Measurements from ENCODE around the gene DTNB.
"Not testable (repeated sequence)": the region's sequence is repeated elsewhere in the genome, so short reads cannot be mapped to it uniquely, and the experiment has no call there.

The DTNB gene

DNA sequence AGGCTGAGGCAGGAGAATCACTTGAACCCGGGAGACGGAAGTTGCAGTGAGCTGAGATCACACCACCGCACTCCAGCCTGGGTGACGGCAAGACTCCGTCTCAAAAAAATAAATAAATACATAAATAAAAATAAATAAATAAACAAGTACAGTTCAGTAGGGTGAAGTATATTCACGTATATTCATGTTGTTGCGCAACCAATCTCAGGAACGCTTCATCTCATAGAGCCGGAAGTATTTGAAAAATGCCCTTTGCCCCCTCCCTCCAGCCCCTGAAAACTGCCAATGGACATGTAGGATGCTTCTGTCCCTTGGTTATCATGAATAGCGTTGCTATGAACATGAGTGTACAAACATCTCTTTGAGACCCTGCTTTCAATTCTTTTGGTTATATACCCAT is 132.0 kb downstream of the DTNB start:
- H3K4me3 ChIP-seq: no peak overlapping the region

DNA sequence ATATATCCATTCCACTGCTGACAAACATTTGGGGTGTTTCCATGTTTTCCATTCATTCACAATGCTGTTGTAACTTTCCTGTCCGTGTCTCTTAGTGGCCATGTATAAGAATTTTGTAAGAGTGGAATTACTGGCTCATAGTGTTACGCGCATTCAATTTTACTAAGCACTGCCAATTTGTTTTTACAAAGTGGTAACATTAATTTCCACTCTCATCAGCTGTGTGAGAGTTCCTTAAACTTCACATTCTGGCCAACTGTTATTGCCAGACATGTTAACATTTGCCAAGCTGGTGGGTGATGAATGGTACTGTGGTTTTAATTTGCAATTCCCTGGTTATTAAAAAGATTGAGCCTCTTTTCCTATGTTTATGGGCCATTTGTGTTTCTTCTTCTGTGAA is 134.2 kb downstream of the DTNB start:
- H3K27me3 ChIP-seq: no peaks in the 10 kb centered on the region
- TF ChIP-seq Cebpa-rat (IDR thresholded peaks at IDR 0.05): no peak
- H3K4me2 ChIP-seq: no peak overlapping the region

More for the DNA sequence above, 132.0 kb downstream of the DTNB start:
- Histone ChIP-seq H3K4me1 (peaks cover 0 to 14% (median 0%) of the 10 kb centered on the region in 10 experiments; a peak in 3 of 20 replicates), H3K9me3 (replicated peaks in 1 of 11) (peaks cover 2 to 12% (median 6%) of the 10 kb centered on the region in 11 experiments; a peak in 19 of 22 replicates), H4K20me1 (no peaks in the 10 kb centered on the region), H3K27ac (no peak overlapping the region), H3K4me2 (no peak overlapping the region), H3K27me3 (no peaks in the 10 kb centered on the region), H3K36me3 (no peaks in the 10 kb centered on the region; a peak in 1 of 22 replicates), H3K9ac (no peak overlapping the region)
- peak in 10 of 11 experiments; percentile 24 to 91 (median 71); a peak in 17 of 22 replicates for TF ChIP-seq Cebpa-rat (IDR thresholded peaks at IDR 0.05)

DNA sequence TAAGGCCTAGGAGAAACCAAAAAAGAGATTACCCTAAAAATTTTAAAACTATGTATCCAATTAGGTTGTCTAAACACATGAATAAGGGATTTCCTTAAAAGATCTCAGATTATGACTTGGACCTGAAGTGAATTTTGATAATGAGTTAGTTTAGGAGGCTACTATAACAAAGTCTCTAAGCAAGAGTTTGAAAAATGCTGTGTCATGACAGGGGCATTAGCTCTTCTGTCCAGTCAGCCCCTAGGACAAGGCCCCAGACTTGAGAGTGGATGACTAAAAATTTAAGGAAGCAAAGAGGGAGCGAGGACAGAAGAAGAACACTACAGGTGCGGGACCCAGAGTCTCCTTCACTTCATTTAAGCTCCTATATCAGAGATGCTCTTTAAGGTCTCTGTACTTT is 135.9 kb downstream of the DTNB start:
- TF ChIP-seq Cebpa-rat (IDR thresholded peaks at IDR 0.05): no peak
- peaks cover 16 to 22% (median 21%) of the 10 kb centered on the region in 11 experiments for H3K36me3 ChIP-seq
- H3K9ac ChIP-seq: no peak overlapping the region
- H4K20me1 ChIP-seq: no peaks in the 10 kb centered on the region
- peaks cover 24 to 36% (median 29%) of the 10 kb centered on the region in 11 experiments for H3K9me3 ChIP-seq (replicated peaks in 1 of 11)
- H3K4me2 ChIP-seq: 0 out of 22 replicates have a peak overlapping the region, but pooled peaks of 1 of the 11 experiments have one; percentile 10
- H3K27ac ChIP-seq: no peak overlapping the region
- H3K4me3 ChIP-seq: no peak overlapping the region
- no peaks in the 10 kb centered on the region for H3K27me3 ChIP-seq
- H3K4me1 ChIP-seq: peaks cover 0 to 14% (median 0%) of the 10 kb centered on the region in 10 experiments; a peak in 3 of 20 replicates

More for the DNA sequence above, 134.2 kb downstream of the DTNB start:
- Histone ChIP-seq H3K27ac (no peak overlapping the region), H3K9me3 (replicated peaks in 1 of 11) (peaks cover 24 to 34% (median 29%) of the 10 kb centered on the region in 11 experiments), H3K4me1 (peaks cover 0 to 14% (median 0%) of the 10 kb centered on the region in 10 experiments; a peak in 3 of 20 replicates), H3K36me3 (peaks cover 16 to 21% (median 21%) of the 10 kb centered on the region in 11 experiments), H3K4me3 (no peak overlapping the region), H3K9ac (no peak overlapping the region), H4K20me1 (no peaks in the 10 kb centered on the region)

DNA sequence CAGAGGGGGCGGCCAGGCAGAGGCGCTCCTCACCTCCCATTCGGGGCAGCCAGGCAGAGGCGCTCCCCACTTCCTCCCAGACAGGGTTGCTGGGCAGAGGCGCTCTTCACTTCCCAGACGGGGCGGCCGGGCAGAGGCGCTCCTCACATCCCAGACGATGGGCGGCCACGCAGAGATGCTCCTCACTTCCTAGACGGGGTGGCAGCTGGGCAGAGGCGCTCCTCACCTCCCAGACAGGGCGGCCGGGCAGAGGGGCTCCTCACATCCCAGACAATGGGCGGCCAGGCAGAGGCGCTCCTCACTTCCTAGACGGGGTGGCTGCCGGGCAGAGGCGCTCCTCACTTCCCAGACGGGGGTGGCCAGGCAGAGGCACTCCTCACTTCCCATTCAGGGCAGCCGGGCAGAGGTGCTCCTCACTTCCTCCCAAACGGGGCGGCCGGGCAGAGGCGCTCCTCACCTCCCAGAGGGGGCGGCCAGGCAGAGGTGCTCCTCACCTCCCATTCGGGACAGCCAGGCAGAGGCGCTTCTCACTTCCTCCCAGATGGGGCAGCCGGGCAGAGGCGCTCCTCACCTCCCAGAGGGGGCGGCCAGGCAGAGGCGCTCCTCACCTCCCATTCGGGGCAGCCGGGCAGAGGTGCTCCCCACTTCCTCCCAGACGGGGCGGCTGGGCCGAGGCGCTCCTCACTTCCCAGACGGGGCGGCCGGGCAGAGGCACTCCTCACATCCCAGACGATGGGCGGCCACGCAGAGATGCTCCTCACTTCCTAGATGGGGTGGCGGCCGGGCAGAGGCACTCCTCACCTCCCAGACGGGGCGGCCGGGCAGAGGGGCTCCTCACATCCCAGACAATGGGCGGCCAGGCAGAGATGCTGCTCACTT is 137.7 kb downstream of the DTNB start:
- H3K4me2 ChIP-seq, H3K27ac ChIP-seq, H3K9ac ChIP-seq, H4K20me1 ChIP-seq, H3K27me3 ChIP-seq: not testable (repeated sequence)
- Histone ChIP-seq H3K36me3 (peaks cover 16 to 26% (median 21%) of the 10 kb centered on the region in 11 experiments), H3K4me1 (peaks cover 0 to 22% (median 0%) of the 10 kb centered on the region in 10 experiments; a peak in 5 of 20 replicates), H3K9me3 (replicated peaks in 1 of 11) (peaks cover 24 to 31% (median 28%) of the 10 kb centered on the region in 11 experiments), H3K4me3 (peak overlapping the region in 6 of 10 experiments; percentile 13 to 38 (median 16); a peak in 6 of 20 replicates)

DNA sequence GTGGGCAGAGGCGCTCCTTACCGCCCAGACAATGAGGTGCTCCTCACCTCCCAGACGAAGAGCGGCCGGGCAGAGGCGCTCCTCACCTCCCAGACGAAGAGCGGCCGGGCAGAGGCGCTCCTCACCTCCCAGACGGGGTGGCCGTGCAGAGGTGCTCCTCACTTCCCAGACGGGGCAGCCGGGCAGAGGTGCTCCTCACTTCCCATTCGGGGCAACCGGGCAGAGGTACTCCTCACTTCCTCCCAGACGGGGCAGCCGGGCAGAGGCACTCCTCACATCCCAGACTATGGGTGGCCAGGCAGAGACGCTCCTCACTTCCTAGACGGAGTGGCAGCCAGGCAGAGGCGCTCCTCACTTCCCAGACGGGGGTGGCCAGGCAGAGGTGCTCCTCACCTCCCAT is 138.4 kb downstream of the DTNB start:
- H3K27me3 ChIP-seq, H3K4me2 ChIP-seq: not testable (repeated sequence)

DNA sequence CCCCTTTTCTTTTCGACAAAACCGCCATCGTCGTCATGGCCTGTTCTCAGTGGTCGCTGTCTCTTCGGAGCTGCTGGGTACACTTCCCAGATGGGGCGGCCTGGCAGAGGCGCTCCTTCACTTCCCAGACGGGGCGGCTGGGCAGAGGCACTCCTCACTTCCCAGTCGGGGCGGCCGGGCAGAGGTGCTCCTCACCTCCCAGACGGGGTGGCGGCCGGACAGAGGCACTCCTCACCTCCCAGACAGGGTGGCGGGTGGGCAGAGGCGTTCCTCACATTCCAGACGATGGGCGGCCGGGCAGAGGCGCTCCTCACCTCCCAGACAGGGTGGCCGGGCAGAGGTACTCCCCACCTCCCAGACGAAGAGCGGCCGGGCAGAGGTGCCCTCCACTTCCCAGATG is 138.9 kb downstream of the DTNB start:
- H3K4me1 ChIP-seq: peaks cover 0 to 13% (median 0%) of the 10 kb centered on the region in 10 experiments; a peak in 5 of 20 replicates
- no peaks in the 10 kb centered on the region for H4K20me1 ChIP-seq
- H3K36me3 ChIP-seq: peaks cover 16 to 28% (median 22%) of the 10 kb centered on the region in 11 experiments
- H3K4me2 ChIP-seq: no peak overlapping the region
- H3K9ac ChIP-seq: no peak overlapping the region
- peak overlapping the region in 3 of 10 experiments; percentile 16 to 21 (median 17); a peak in 1 of 20 replicates for H3K4me3 ChIP-seq
- TF ChIP-seq Cebpa-rat (IDR thresholded peaks at IDR 0.05): no peak
- H3K27ac ChIP-seq: no peak overlapping the region
- H3K9me3 ChIP-seq (replicated peaks in 1 of 11): peaks cover 24 to 31% (median 28%) of the 10 kb centered on the region in 11 experiments
- no peaks in the 10 kb centered on the region for H3K27me3 ChIP-seq

More for the DNA sequence above, 138.4 kb downstream of the DTNB start:
- H3K4me1 ChIP-seq: peaks cover 0 to 18% (median 0%) of the 10 kb centered on the region in 10 experiments; a peak in 5 of 20 replicates
- peaks cover 24 to 31% (median 28%) of the 10 kb centered on the region in 11 experiments for H3K9me3 ChIP-seq (replicated peaks in 1 of 11)
- H3K36me3 ChIP-seq: peaks cover 16 to 28% (median 22%) of the 10 kb centered on the region in 11 experiments
- H3K27ac ChIP-seq, H3K9ac ChIP-seq, H4K20me1 ChIP-seq: not testable (repeated sequence)
- H3K4me3 ChIP-seq: peak overlapping the region in 6 of 10 experiments; percentile 13 to 38 (median 16); a peak in 2 of 20 replicates

DNA sequence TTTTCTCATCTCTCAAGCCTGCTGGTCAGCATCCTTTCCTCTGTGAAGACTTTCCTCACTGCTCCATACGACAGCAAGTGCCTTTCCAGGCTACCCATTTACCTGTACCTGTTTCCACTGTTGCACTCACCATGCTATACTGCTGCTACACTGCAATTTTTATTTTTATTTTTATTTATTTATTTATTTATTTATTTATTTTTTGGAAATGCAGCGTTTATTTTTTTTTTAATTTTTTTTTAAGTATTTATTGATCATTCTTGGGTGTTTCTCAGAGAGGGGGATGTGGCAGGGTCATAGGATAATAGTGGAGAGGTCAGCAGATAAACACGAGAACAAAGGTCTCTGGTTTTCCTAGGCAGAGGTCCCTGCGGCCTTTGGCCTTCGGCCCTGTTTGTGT is 139.6 kb downstream of the DTNB start:
- not testable (repeated sequence) for H3K4me1 ChIP-seq, H3K27ac ChIP-seq, H3K4me2 ChIP-seq, H3K4me3 ChIP-seq, H3K9ac ChIP-seq, H4K20me1 ChIP-seq, H3K27me3 ChIP-seq
- Histone ChIP-seq H3K36me3 (peaks cover 16 to 33% (median 22%) of the 10 kb centered on the region in 11 experiments), H3K9me3 (replicated peaks in 1 of 11) (peaks cover 24 to 31% (median 28%) of the 10 kb centered on the region in 11 experiments)

DNA sequence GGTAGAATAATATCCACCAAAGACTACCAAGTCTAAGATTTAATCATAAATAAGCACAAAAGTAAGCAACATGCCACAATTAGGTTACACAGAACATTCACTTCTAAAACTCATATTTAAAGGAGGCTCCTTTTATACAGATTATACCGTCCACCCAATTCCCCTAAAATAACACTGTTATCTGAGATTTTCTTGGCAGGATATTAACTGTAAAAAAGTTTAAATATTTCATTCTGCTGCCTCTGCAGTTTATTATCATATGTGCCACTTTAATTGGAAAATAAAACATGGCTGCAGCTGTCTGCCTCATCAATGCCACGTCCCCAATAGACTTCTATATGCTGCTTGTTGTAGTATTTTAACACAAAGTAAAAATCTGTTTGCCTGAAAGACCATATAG is 140.9 kb downstream of the DTNB start:
- no peaks in the 10 kb centered on the region for H4K20me1 ChIP-seq
- peaks cover 24 to 31% (median 28%) of the 10 kb centered on the region in 11 experiments for H3K9me3 ChIP-seq (replicated peaks in 1 of 11)
- TF ChIP-seq Cebpa-rat (IDR thresholded peaks at IDR 0.05): no peak
- peaks cover 0 to 8% (median 0%) of the 10 kb centered on the region in 10 experiments; a peak in 5 of 20 replicates for H3K4me1 ChIP-seq
- H3K9ac ChIP-seq: no peak overlapping the region
- H3K27me3 ChIP-seq: no peaks in the 10 kb centered on the region
- peaks cover 16 to 33% (median 22%) of the 10 kb centered on the region in 11 experiments for H3K36me3 ChIP-seq
- H3K4me2 ChIP-seq: no peak overlapping the region
- H3K4me3 ChIP-seq: no peak overlapping the region
- no peak overlapping the region for H3K27ac ChIP-seq

DNA sequence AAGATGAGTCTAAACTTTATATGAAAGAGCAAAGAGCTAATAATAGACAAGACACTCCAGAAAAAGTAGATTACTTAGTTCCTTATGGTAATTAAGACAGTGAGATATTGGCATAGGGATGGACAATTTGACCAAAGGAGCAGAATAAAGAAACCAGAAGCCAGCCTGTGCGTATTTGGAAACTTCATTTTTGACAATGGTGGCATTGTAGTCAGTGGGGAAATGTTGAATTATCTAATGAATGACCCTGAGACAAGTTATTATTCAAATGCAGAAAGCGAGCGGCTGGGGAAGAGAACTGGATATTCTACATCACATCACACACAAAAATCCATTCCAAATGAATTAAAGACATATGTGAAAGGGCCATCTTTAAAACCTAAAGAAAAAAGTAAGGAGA is 144.3 kb downstream of the DTNB start:
- Histone ChIP-seq H4K20me1 (no peaks in the 10 kb centered on the region), H3K4me1 (peaks cover 0 to 8% (median 0%) of the 10 kb centered on the region in 10 experiments; a peak in 5 of 20 replicates), H3K9ac (no peak overlapping the region), H3K27ac (no peak overlapping the region), H3K4me3 (no peak overlapping the region), H3K4me2 (no peak overlapping the region), H3K9me3 (replicated peaks in 1 of 11) (peaks cover 0 to 1% (median 0%) of the 10 kb centered on the region in 11 experiments; a peak in 3 of 22 replicates), H3K27me3 (no peaks in the 10 kb centered on the region), H3K36me3 (peaks cover 0 to 15% (median 0%) of the 10 kb centered on the region in 11 experiments; a peak in 5 of 22 replicates)
- TF ChIP-seq Cebpa-rat (IDR thresholded peaks at IDR 0.05): no peak
